K562 (cell line): ENCODE data around the gene MRLN. TPM values are rescaled to one million over a fixed set of nuclear protein-coding genes. Genes with fewer than 3 reads are reported as not detected.

Experiments used
- DDX20 ChIP-seq: fragments of 450-650 bp; IDR thresholded peaks from 2 replicates; pipeline ENCODE4 v1.6.1; 2016; ENCODE audit warnings: missing genetic modification characterization, low read depth, mild to moderate bottlenecking, missing compliant biosample characterization, moderate library complexity
- MYNN ChIP-seq, 2 experiments: sonication (generic); formaldehyde crosslinking in 1 of 2; IDR thresholded peaks; 2 replicates each; pipeline versions ENCODE4 v1.5.0 to v1.6.1; 2016 to 2020; ENCODE audit warnings: antibody characterized with exemption in 1 of 2, missing genetic modification reagents in 1 of 2
- PPARD ChIP-seq: fragments of 250-450 bp; sonication (Bioruptor Pico); IDR thresholded peaks from 2 replicates; pipeline ENCODE4 v1.8.0; 2022; ENCODE audit warnings: inconsistent platforms, mild to moderate bottlenecking, moderate library complexity
- TCF7 ChIP-seq: sonication (generic); IDR thresholded peaks from 2 replicates; pipeline ENCODE4 v1.6.1; 2016; ENCODE audit warnings: antibody characterized with exemption, borderline replicate concordance
- ZFX ChIP-seq: sonication (generic); formaldehyde crosslinking; IDR thresholded peaks from 2 replicates; pipeline ENCODE4 v1.8.0; 2022; ENCODE audit warnings: mild to moderate bottlenecking, missing genetic modification reagents, moderate library complexity
- ZNF184 ChIP-seq: sonication (generic); formaldehyde crosslinking; IDR thresholded peaks from 2 replicates; pipeline ENCODE4 v1.5.0; 2020; ENCODE audit warnings: missing genetic modification reagents
- ZNF507 ChIP-seq: conservative IDR thresholded peaks from 2 replicates; pipeline ENCODE4 v1.6.1; 2017; ENCODE audit warnings: missing genetic modification characterization, missing compliant biosample characterization
- polyA plus RNA-seq, 8 experiments: library from polyadenylated mRNA; depleted of rRNA in 4 of 8; stranded (reverse) in 5 of 8; unstranded in 3 of 8; fragments of >200 nt; fragmentation: Nextera tagmentation in 2 of 8; fragmentation: Illumina TruSeq in 1 of 8; extraction: Ambion mirVana in 2 of 8; extraction: Trizol in 1 of 8; gene quantifications; 2 replicates each; pipeline versions ENCODE4 v1.2.1 to v1.2.3, GENCODE V29; 2011 to 2014; ENCODE audit warnings: inconsistent platforms in 1 of 8, missing spikeins in 1 of 8
- total RNA-seq, 7 experiments: library from RNA; depleted of rRNA in 6 of 7; stranded (reverse); fragments of >200 nt in 6 of 7; fragmentation: Illumina TruSeq in 2 of 7; extraction: Trizol in 2 of 7; gene quantifications; 2 replicates each; pipeline versions ENCODE4 v1.2.1 to v1.2.3, GENCODE V29; 2011 to 2021; ENCODE audit warnings: low replicate concordance in 1 of 7
- TF ChIP-seq, protein P1 (sequence below): sonication (generic); formaldehyde crosslinking; IDR thresholded peaks from 2 replicates; pipeline ENCODE4 v1.8.1; 2022; ENCODE audit warnings: missing genetic modification reagents
- TF ChIP-seq, protein P2 (sequence below): conservative IDR thresholded peaks from 2 replicates; pipeline ENCODE4 v1.6.1; 2011; ENCODE audit warnings: low read depth, mild to moderate bottlenecking, low read length; ENCODE audit not compliant: control insufficient read depth
- TF ChIP-seq, protein P3 (sequence below): sonication (generic); formaldehyde crosslinking; IDR thresholded peaks from 2 replicates; pipeline ENCODE4 v1.8.1; 2023; ENCODE audit warnings: mild to moderate bottlenecking, missing genetic modification reagents
- TF ChIP-seq, protein P4 (sequence below): sonication (generic); formaldehyde crosslinking; IDR thresholded peaks from 2 replicates; pipeline ENCODE4 v1.8.0; 2022; ENCODE audit warnings: missing genetic modification reagents, mild to moderate bottlenecking, borderline replicate concordance

MRLN gene
- total and polyA plus RNA-seq, 9 of the 15 experiments (the other 6 are each of a cell fraction or from before 2014, with no cell fraction given): 0.07 to 0.13 TPM; not detected in 7

DNA sequence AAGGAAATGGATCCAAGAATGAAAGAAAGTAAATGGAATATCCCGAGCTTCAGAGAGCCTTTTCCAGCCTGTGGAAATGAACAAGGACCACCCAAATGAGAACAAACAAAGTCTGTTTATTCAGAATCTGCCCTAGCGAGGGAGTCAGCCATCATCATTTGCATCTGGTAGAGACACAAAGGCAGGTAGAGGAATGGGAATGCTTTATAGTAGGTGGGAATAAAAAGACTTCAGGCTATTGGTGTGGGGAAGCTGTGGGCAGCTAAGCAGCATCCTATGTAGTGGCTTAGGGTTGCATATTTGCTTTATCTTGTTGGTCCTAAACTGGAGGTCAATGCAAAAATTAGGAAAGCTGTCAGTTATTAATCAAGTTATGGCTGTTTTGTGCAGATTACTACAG, 9.2 kb upstream of the MRLN start (continued):
- TF ChIP-seq, protein P1, sequence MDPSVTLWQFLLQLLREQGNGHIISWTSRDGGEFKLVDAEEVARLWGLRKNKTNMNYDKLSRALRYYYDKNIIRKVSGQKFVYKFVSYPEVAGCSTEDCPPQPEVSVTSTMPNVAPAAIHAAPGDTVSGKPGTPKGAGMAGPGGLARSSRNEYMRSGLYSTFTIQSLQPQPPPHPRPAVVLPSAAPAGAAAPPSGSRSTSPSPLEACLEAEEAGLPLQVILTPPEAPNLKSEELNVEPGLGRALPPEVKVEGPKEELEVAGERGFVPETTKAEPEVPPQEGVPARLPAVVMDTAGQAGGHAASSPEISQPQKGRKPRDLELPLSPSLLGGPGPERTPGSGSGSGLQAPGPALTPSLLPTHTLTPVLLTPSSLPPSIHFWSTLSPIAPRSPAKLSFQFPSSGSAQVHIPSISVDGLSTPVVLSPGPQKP (CRISPR knock-in tag): no peak
- TF ChIP-seq DDX20: no peak
- no peak for TF ChIP-seq TCF7
- TF ChIP-seq ZNF184: no peak
- TF ChIP-seq, protein P2, sequence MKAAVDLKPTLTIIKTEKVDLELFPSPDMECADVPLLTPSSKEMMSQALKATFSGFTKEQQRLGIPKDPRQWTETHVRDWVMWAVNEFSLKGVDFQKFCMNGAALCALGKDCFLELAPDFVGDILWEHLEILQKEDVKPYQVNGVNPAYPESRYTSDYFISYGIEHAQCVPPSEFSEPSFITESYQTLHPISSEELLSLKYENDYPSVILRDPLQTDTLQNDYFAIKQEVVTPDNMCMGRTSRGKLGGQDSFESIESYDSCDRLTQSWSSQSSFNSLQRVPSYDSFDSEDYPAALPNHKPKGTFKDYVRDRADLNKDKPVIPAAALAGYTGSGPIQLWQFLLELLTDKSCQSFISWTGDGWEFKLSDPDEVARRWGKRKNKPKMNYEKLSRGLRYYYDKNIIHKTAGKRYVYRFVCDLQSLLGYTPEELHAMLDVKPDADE: no peak
- TF ChIP-seq, protein P3, sequence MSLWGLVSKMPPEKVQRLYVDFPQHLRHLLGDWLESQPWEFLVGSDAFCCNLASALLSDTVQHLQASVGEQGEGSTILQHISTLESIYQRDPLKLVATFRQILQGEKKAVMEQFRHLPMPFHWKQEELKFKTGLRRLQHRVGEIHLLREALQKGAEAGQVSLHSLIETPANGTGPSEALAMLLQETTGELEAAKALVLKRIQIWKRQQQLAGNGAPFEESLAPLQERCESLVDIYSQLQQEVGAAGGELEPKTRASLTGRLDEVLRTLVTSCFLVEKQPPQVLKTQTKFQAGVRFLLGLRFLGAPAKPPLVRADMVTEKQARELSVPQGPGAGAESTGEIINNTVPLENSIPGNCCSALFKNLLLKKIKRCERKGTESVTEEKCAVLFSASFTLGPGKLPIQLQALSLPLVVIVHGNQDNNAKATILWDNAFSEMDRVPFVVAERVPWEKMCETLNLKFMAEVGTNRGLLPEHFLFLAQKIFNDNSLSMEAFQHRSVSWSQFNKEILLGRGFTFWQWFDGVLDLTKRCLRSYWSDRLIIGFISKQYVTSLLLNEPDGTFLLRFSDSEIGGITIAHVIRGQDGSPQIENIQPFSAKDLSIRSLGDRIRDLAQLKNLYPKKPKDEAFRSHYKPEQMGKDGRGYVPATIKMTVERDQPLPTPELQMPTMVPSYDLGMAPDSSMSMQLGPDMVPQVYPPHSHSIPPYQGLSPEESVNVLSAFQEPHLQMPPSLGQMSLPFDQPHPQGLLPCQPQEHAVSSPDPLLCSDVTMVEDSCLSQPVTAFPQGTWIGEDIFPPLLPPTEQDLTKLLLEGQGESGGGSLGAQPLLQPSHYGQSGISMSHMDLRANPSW (CRISPR knock-in tag): no peak
- TF ChIP-seq PPARD (CRISPR knock-in tag): no peak
- no peak for TF ChIP-seq MYNN (IDR thresholded peaks at IDR 0.05)
- TF ChIP-seq MYNN (CRISPR knock-in tag; IDR thresholded peaks at IDR 0.05): no peak
- no peak for TF ChIP-seq ZNF507 (tag)
- TF ChIP-seq, protein P4, sequence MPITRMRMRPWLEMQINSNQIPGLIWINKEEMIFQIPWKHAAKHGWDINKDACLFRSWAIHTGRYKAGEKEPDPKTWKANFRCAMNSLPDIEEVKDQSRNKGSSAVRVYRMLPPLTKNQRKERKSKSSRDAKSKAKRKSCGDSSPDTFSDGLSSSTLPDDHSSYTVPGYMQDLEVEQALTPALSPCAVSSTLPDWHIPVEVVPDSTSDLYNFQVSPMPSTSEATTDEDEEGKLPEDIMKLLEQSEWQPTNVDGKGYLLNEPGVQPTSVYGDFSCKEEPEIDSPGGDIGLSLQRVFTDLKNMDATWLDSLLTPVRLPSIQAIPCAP: no peak
- TF ChIP-seq ZFX (CRISPR knock-in tag): no peak
